Mucosa of descending colon (tissue), 3 donors: ENCODE data around the gene ZNF677. TPM values are rescaled to one million over a fixed set of nuclear protein-coding genes. Genes with fewer than 3 reads are reported as not detected.
"Not testable (repeated sequence)": the region's sequence is repeated elsewhere in the genome, so short reads cannot be mapped to it uniquely, and the experiment has no call there.

Source experiments
- ATAC-seq: fragments of 200-7000 bp; cut with Tn5 transposase; one replicate; pipeline ENCODE4 v1.9.1; 2020; ENCODE audit warnings: mild to moderate bottlenecking, moderate library complexity
- DNase-seq, 3 donors: peaks; one replicate each; pipeline ENCODE4 v3.0.0-alpha.2; 2020
- H3K36me3 ChIP-seq: fragments of 200-600 bp; one replicate; pipeline ENCODE4 v1.8.0; 2021; ENCODE audit warnings: low read depth, mild to moderate bottlenecking
- H3K4me1 ChIP-seq: fragments of 200-600 bp; one replicate; pipeline ENCODE4 v1.8.0; 2021; ENCODE audit warnings: low read depth, mild to moderate bottlenecking
- H3K4me3 ChIP-seq: fragments of 200-600 bp; one replicate; pipeline ENCODE4 v1.8.0; 2021; ENCODE audit warnings: mild to moderate bottlenecking
- H3K9me3 ChIP-seq: fragments of 200-600 bp; one replicate; pipeline ENCODE4 v1.8.0; 2021; ENCODE audit warnings: mild to moderate bottlenecking
- intact Hi-C, 2 donors: fragments of 100-400 bp; cut with DNase I in 1 of 2; cut with micrococcal nuclease in 1 of 2; formaldehyde crosslinking; loops; one replicate each; pipeline versions ENCODE4 v1.11.0 to v1.11.1; 2022; cut with DNase I, micrococcal nuclease
- long read RNA-seq, 2 donors: library from polyadenylated mRNA; unstranded; transcript quantifications; one replicate each; pipeline ENCODE4 v2.0.0, GENCODE V29; 2019 to 2021
- total RNA-seq, 3 donors: library from RNA; stranded (reverse); fragmentation: NEBNext Ultra II Directional in 2 of 3; extraction: Animal tissue kit (Norgen Biotek cat#: 25700) in 2 of 3; gene quantifications; one replicate each; pipeline versions ENCODE4 v1.2.1 to v1.2.4, GENCODE V29; 2021 to 2023
- TF ChIP-seq, protein P1 (sequence below): fragments of 200-600 bp; IDR thresholded peaks from one replicate; pipeline ENCODE4 v1.8.0; 2022; ENCODE audit warnings: antibody characterized with exemption, mild to moderate bottlenecking
- donor health status: DM: no; HTN: no; CAD: no; lungs with moderate emphysema.
- donor health status: DM: no; HTN: no; CAD: no.
- donor health status: DM: no; HTN: yes; CAD: no.

ZNF677 gene
- total RNA-seq, result 10 to 100 TPM in 1 of 3 donors, 1 to 10 TPM in 2; 4.6 to 18.3 (median 6.7) TPM
- long read RNA-seq, donor 1, partial matches to known transcripts, result 0 of 7 reads
- long read RNA-seq, donor 1, other reads (novel, unspliced or antisense), result 2 of 7 reads
- long read RNA-seq, donor 2, partial matches to known transcripts, result 0 of 4 reads
- long read RNA-seq, donor 2, other reads (novel, unspliced or antisense), result 1 of 4 reads

- Histone ChIP-seq H3K4me3 (peak within 1 kb of the TSS; percentile 48), H3K36me3 (no peaks in the 10 kb centered on the region), H3K9me3 (peaks cover 59% of the 10 kb centered on the region), H3K4me1 (no peaks in the 10 kb centered on the region)
- intact Hi-C loops, result no loop called here
- DNase-seq (peak; percentile 79 to 91 (median 89)), ATAC-seq (peak; percentile 100)
- TF ChIP-seq, protein P1, sequence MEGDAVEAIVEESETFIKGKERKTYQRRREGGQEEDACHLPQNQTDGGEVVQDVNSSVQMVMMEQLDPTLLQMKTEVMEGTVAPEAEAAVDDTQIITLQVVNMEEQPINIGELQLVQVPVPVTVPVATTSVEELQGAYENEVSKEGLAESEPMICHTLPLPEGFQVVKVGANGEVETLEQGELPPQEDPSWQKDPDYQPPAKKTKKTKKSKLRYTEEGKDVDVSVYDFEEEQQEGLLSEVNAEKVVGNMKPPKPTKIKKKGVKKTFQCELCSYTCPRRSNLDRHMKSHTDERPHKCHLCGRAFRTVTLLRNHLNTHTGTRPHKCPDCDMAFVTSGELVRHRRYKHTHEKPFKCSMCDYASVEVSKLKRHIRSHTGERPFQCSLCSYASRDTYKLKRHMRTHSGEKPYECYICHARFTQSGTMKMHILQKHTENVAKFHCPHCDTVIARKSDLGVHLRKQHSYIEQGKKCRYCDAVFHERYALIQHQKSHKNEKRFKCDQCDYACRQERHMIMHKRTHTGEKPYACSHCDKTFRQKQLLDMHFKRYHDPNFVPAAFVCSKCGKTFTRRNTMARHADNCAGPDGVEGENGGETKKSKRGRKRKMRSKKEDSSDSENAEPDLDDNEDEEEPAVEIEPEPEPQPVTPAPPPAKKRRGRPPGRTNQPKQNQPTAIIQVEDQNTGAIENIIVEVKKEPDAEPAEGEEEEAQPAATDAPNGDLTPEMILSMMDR, result no peak
These were observed at the start of gene ZNF677 for GRCh38 chr19:53254411-53255341. ZNF677 (minus strand) TSS chr19:53254873; CDS start chr19:53251550, 3,323 bp downstream.

GRCh38 chr19:53301341-53301740 lies 46.7 kb upstream of the ZNF677 start:
- H3K4me3 ChIP-seq, H3K9me3 ChIP-seq, H3K4me1 ChIP-seq, intact Hi-C loops, ATAC-seq, H3K36me3 ChIP-seq, DNase-seq: not testable (repeated sequence)

DNA sequence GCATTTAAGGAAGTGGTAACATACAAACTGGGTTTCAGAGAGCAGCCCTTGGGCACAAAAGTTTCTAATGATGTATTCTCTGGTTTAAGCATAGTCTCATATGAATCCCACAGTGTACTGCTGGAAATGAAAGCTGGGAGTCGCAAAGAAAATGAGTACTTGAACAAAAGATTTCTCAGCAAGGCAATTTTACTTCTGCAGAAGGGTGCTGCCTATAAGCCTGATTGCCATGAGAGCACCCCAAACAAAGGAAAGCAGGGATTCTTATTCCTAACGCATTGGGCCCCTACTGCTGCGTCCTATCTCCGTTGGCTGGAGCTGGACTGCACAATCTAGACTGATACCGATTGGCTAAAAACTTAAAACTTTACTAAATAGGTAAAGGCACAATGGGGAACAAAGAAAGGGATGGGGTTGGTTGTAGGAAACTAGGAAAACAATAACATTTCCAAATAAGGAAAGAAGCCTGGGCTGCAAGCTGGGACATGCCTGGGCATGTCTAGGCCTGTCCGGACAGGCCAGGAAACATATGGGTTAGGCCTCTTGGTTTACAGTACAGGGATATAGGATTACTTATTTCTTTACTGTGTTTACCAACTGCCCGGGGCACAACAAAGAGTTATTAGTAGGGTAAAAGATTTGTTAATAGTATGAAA lies 40.2 kb upstream of the ZNF677 start:
- intact Hi-C loops, result no loop called here
- ATAC-seq, result no peak
- DNase-seq, result no peak
- Histone ChIP-seq H3K4me3 (no peak overlapping the region), H3K9me3 (peaks cover 63% of the 10 kb centered on the region), H3K4me1 (no peaks in the 10 kb centered on the region), H3K36me3 (no peaks in the 10 kb centered on the region)
- TF ChIP-seq, protein P1, result no peak

DNA sequence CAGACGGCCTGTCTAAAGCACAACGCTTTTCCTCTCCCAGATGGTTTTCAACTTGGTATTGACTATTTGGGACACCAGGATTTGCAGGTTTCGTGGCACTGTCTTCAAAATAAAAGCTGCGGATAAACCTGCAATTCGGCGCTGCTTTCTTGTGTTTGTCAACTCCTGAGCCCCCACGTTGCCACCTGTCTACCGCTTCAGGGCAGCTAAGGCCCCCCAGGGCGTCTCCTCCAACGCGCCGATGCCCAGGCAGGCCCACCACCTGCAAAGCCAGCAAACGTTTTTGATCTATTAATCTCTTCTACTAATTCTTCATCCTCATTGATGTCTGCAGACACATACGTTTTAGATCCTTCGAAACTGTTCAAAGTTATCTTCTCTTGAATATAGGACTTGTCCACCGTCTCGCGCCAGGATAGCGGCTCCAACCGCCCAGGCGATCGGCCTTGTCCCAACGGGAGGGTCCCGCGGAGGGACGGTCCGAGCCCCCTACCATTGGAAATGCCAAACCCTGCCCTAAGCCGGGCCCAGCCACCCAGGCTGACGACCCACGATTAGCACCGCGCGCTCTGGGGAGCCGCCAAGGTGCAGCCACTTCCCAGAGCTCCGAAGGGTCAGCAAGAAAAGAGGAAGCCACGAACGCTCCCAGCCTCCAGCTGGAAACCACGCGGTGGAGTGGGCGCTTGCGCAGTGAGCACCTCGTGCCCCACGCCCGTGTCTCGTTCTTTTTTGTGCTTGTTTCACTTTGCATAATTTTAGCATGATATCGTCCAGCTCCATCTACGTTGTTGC lies 36.3 kb upstream of the ZNF677 start:
- DNase-seq, result no peak
- ATAC-seq, result no peak
- Histone ChIP-seq H3K36me3 (no peaks in the 10 kb centered on the region), H3K9me3 (peaks cover 61% of the 10 kb centered on the region), H3K4me3 (no peak overlapping the region), H3K4me1 (no peaks in the 10 kb centered on the region)
- TF ChIP-seq, protein P1, result no peak
- intact Hi-C loops, result no loop called here

- Histone ChIP-seq H3K4me3 (no peak overlapping the region), H3K4me1 (no peaks in the 10 kb centered on the region), H3K9me3 (peaks cover 25% of the 10 kb centered on the region), H3K36me3 (no peaks in the 10 kb centered on the region)
- intact Hi-C loops, result no loop called here
- TF ChIP-seq, protein P1, result no peak
- DNase-seq (no peak), ATAC-seq (no peak)
These were observed 30.4 kb upstream of the ZNF677 start for GRCh38 chr19:53285087-53285486.

DNA sequence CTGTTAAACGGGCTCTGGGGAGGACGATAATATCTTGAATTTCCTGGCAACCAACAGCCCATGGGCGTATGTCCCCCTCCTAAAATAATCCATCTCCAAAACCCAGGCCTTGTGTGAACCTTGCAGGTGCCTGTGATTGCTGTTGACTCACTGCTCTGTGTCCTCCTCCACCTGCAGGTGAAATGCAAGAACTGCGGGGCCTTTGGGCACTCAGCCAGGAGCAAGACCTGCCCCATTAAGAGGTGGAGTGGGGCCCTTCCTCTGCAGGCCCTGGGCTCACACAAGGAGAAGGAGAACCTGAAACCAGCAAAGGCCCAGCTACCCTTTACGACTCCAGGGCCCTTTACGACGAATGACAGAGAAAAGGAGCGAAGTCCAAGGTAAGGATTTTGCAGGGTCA lies 27.3 kb upstream of the ZNF677 start:
- peaks cover 20% of the 10 kb centered on the region for H3K9me3 ChIP-seq
- H3K4me1 ChIP-seq, H3K36me3 ChIP-seq, ATAC-seq, H3K4me3 ChIP-seq, intact Hi-C loops: not testable (repeated sequence)
- DNase-seq, result peak in 1 of 3 donors; percentile 20
